Hepatocyte (in vitro differentiated cells): ENCODE data around the gene CFB. TPM values are rescaled to one million over a fixed set of nuclear protein-coding genes. Genes with fewer than 3 reads are reported as not detected.
"Not testable (repeated sequence)": the region's sequence is repeated elsewhere in the genome, so short reads cannot be mapped to it uniquely, and the experiment has no call there.

Experiments used
- DNase-seq: peaks from one replicate; pipeline ENCODE4 v3.0.0-alpha.2; 2016; ENCODE audit warnings: low spot score
- H2AFZ ChIP-seq: fragments of 200-600 bp; sonication (generic); 2 replicates; pipeline ENCODE4 v1.6.0; 2016; ENCODE audit warnings: antibody characterized with exemption, mild to moderate bottlenecking
- H3K27ac ChIP-seq: fragments of 200-600 bp; sonication (generic); 2 replicates; pipeline ENCODE4 v1.5.1; 2016; ENCODE audit warnings: mild to moderate bottlenecking
- H3K27me3 ChIP-seq: fragments of 200-600 bp; sonication (generic); 2 replicates; pipeline ENCODE4 v1.6.1; 2016
- H3K36me3 ChIP-seq: fragments of 200-600 bp; sonication (generic); replicated peaks from 2 replicates; pipeline ENCODE4 v1.5.1; 2016; ENCODE audit warnings: low read depth; ENCODE audit not compliant: insufficient read depth
- H3K4me1 ChIP-seq: fragments of 200-600 bp; sonication (generic); 2 replicates; pipeline ENCODE4 v1.5.1; 2016; ENCODE audit warnings: mild to moderate bottlenecking, moderate library complexity; ENCODE audit not compliant: insufficient read depth
- H3K4me2 ChIP-seq: fragments of 200-600 bp; sonication (generic); 2 replicates; pipeline ENCODE4 v1.6.0; 2016
- H3K4me3 ChIP-seq: fragments of 200-600 bp; sonication (generic); 2 replicates; pipeline ENCODE4 v1.5.1; 2016; ENCODE audit warnings: mild to moderate bottlenecking
- H3K79me2 ChIP-seq: fragments of 200-600 bp; sonication (generic); 2 replicates; pipeline ENCODE4 v1.6.0; 2017; ENCODE audit warnings: mild to moderate bottlenecking
- H3K9me2 ChIP-seq: fragments of 200-600 bp; sonication (generic); replicated peaks from 2 replicates; pipeline ENCODE4 v1.6.0; 2017; ENCODE audit warnings: mild to moderate bottlenecking; ENCODE audit not compliant: insufficient read depth
- H3K9me3 ChIP-seq: fragments of 200-600 bp; sonication (generic); 2 replicates; pipeline ENCODE4 v1.5.1; 2016; ENCODE audit warnings: low read depth, mild to moderate bottlenecking
- H4K20me1 ChIP-seq: fragments of 200-600 bp; sonication (generic); 2 replicates; pipeline ENCODE4 v1.6.0; 2016; ENCODE audit warnings: mild to moderate bottlenecking; ENCODE audit not compliant: insufficient read depth, poor library complexity, severe bottlenecking
- CTCF ChIP-seq: fragments of 200-600 bp; sonication (generic); IDR thresholded peaks from 2 replicates; pipeline ENCODE4 v1.5.1; 2016; ENCODE audit warnings: antibody characterized with exemption, mild to moderate bottlenecking; ENCODE audit not compliant: poor library complexity
- EZH2 ChIP-seq: fragments of 200-600 bp; sonication (generic); IDR thresholded peaks from 2 replicates; pipeline ENCODE4 v1.6.1; 2016; ENCODE audit warnings: antibody characterized with exemption, mild to moderate bottlenecking, borderline replicate concordance
- EZH2phosphoT487 ChIP-seq: fragments of 200-600 bp; sonication (generic); IDR thresholded peaks from one replicate; pipeline ENCODE4 v1.6.1; 2018; ENCODE audit warnings: antibody characterized with exemption, mild to moderate bottlenecking, low read depth, moderate library complexity; ENCODE audit not compliant: unreplicated experiment, severe bottlenecking
- WGBS: methylation state at CpG from one replicate; pipeline ENCODE4 v1.1.6; 2016; ENCODE audit warnings: low lambda C conversion rate; ENCODE audit errors: missing lambda C conversion rate; 5-methylcytosine and 5-hydroxymethylcytosine counted together
- polyA plus RNA-seq: library from polyadenylated mRNA; unstranded; fragments of >200 nt; fragmentation: Nextera tagmentation; extraction: Ambion mirVana; gene quantifications from 2 replicates; pipeline ENCODE4 v1.2.1, GENCODE V29; 2016
- total RNA-seq: library from RNA; depleted of rRNA; stranded (reverse); fragments of >200 nt; gene quantifications from 2 replicates; pipeline ENCODE4 v1.2.3, GENCODE V29; 2014

Gene CFB
- total and polyA plus RNA-seq, 2 experiments from 2014 or later, result 190 to 349 TPM

- no peak overlapping the region for H3K27ac ChIP-seq
- no peaks in the 10 kb centered on the region for H3K9me2 ChIP-seq
- no peaks in the 10 kb centered on the region for H3K9me3 ChIP-seq
- no peaks in the 10 kb centered on the region for H3K36me3 ChIP-seq
- 62% methylated on average over 4 of the region's 4 CpGs for WGBS
- H3K79me2 ChIP-seq, result no peaks in the 10 kb centered on the region
- H4K20me1 ChIP-seq, result no peaks in the 10 kb centered on the region
- H2AFZ ChIP-seq, result no peak overlapping the region
- no peak for DNase-seq
- TF ChIP-seq EZH2phosphoT487 (no peak), CTCF (no peak), EZH2 (no peak)
- H3K27me3 ChIP-seq, result no peaks in the 10 kb centered on the region
- peaks cover under 1% of the 10 kb centered on the region for H3K4me1 ChIP-seq
- no peak overlapping the region for H3K4me3 ChIP-seq
- H3K4me2 ChIP-seq, result no peak overlapping the region
These were observed 37.1 kb upstream of the CFB start for GRCh38 chr6:31908791-31909190.

- not testable (repeated sequence) for H3K4me1 ChIP-seq, DNase-seq, H3K27me3 ChIP-seq, H4K20me1 ChIP-seq, H3K4me2 ChIP-seq, H3K9me3 ChIP-seq, H3K4me3 ChIP-seq, H3K36me3 ChIP-seq, H3K27ac ChIP-seq, H3K9me2 ChIP-seq, H3K79me2 ChIP-seq, H2AFZ ChIP-seq
- WGBS, result 79% methylated on average over 7 of the region's 7 CpGs
These were observed 36.6 kb upstream of the CFB start for GRCh38 chr6:31909298-31909697.

- WGBS, result 80% methylated on average over 11 of the region's 11 CpGs
- no peak for TF ChIP-seq EZH2phosphoT487
- TF ChIP-seq CTCF, result no peak
- H3K4me2 ChIP-seq, result no peak overlapping the region
These were observed 33.9 kb upstream of the CFB start for GRCh38 chr6:31911826-31912585.

GRCh38 chr6:31915351-31915750 lies 30.5 kb upstream of the CFB start:
- H3K36me3 ChIP-seq, result no peaks in the 10 kb centered on the region
- H3K4me2 ChIP-seq, result no peak overlapping the region

More at GRCh38 chr6:31911826-31912585, 33.9 kb upstream of the CFB start:
- Histone ChIP-seq H3K27ac (no peak overlapping the region), H3K9me2 (no peaks in the 10 kb centered on the region), H2AFZ (no peak overlapping the region), H3K36me3 (no peaks in the 10 kb centered on the region), H3K4me1 (no peaks in the 10 kb centered on the region), H3K79me2 (no peaks in the 10 kb centered on the region), H3K27me3 (no peaks in the 10 kb centered on the region), H3K4me3 (no peak overlapping the region), H4K20me1 (no peaks in the 10 kb centered on the region), H3K9me3 (no peaks in the 10 kb centered on the region)
- no peak for DNase-seq

More at GRCh38 chr6:31915351-31915750, 30.5 kb upstream of the CFB start:
- H4K20me1 ChIP-seq, result no peaks in the 10 kb centered on the region
- H3K4me1 ChIP-seq, result no peaks in the 10 kb centered on the region
- no peak overlapping the region for H3K4me3 ChIP-seq
- H2AFZ ChIP-seq, result no peak overlapping the region
- no peak for DNase-seq
- no peak overlapping the region for H3K27ac ChIP-seq
- H3K9me2 ChIP-seq, result no peaks in the 10 kb centered on the region
- H3K9me3 ChIP-seq, result no peaks in the 10 kb centered on the region
- H3K27me3 ChIP-seq, result no peaks in the 10 kb centered on the region
- no peak for TF ChIP-seq CTCF
- no peak for TF ChIP-seq EZH2phosphoT487
- H3K79me2 ChIP-seq, result no peaks in the 10 kb centered on the region
